Activated T-cell treated with anti-CD3 and anti-CD28 coated beads, Interleukin-2, amount 50 U/mL, for 72 hours (primary cell): ENCODE measurements around the gene MRPL2. TPM values are rescaled to one million over a fixed set of nuclear protein-coding genes. Genes with fewer than 3 reads are reported as not detected.

Experiments used
- total RNA-seq, 2 donors: library from RNA; stranded (reverse); gene quantifications; one replicate each; pipeline ENCODE4 v1.2.3, GENCODE V29; 2022

MRPL2 gene
- total RNA-seq, 2 donors from 2014 or later, result 85.0 to 85.7 TPM

Other genes with a start within 250 kb of the MRPL2 start
- gene RPL7L1, start 179.8 kb downstream of the MRPL2 start, total RNA-seq, result 100 to 1,000 TPM; 116 to 117 TPM
- not detected for gene PTCRA, start 143.4 kb downstream of the MRPL2 start, total RNA-seq
- 10 to 100 TPM; 37.3 to 46.1 TPM for gene CNPY3, start 130.0 kb downstream of the MRPL2 start, total RNA-seq
- gene GNMT, start 98.7 kb downstream of the MRPL2 start, total RNA-seq, result under 1 TPM; 0.69 to 0.70 TPM
- 10 to 100 TPM; 28.0 to 31.5 TPM for gene PEX6, start 80.3 kb downstream of the MRPL2 start, total RNA-seq
- gene PPP2R5D, start 74.9 kb downstream of the MRPL2 start, total RNA-seq, result 10 to 100 TPM; 51.3 to 60.5 TPM
- gene MEA1, start 45.5 kb downstream of the MRPL2 start, total RNA-seq, result 10 to 100 TPM; 42.1 to 53.7 TPM
- gene KLHDC3, start 45.2 kb downstream of the MRPL2 start, total RNA-seq, result 10 to 100 TPM; 62.5 to 68.9 TPM
- 10 to 100 TPM; 43.4 to 54.2 TPM for gene RRP36, start 37.8 kb downstream of the MRPL2 start, total RNA-seq
- 10 to 100 TPM; 16.8 to 19.7 TPM for gene CUL7, start 5.6 kb downstream of the MRPL2 start, total RNA-seq
- 10 to 100 TPM; 36.9 to 37.4 TPM for gene KLC4, start 197 bp upstream of the MRPL2 start, total RNA-seq
- gene PTK7, start 16.9 kb upstream of the MRPL2 start, total RNA-seq, result 1 to 10 TPM; 2.8 to 7.8 TPM
- 10 to 100 TPM; 44.2 to 46.1 TPM for gene SRF, start 111.8 kb upstream of the MRPL2 start, total RNA-seq
- 10 to 100 TPM; 60.7 to 62.0 TPM for gene CUL9, start 122.8 kb upstream of the MRPL2 start, total RNA-seq
- gene DNPH1, start 170.0 kb upstream of the MRPL2 start, total RNA-seq, result 10 to 100 TPM; 38.3 to 42.3 TPM
- gene TTBK1, start 184.0 kb upstream of the MRPL2 start, total RNA-seq, result 1 to 10 TPM; 1.1 to 1.2 TPM
- not detected for gene SLC22A7, start 238.8 kb upstream of the MRPL2 start, total RNA-seq
- gene CRIP3, start 249.4 kb upstream of the MRPL2 start, total RNA-seq, result under 1 TPM; 0.82 to 0.90 TPM